K562 (cell line): ENCODE results near the gene PIK3R2. TPM values are rescaled to one million over a fixed set of nuclear protein-coding genes. Genes with fewer than 3 reads are reported as not detected.

Experiments used
- CBX3 ChIP-seq, 2 experiments: IDR thresholded peaks; 1 replicate in 1 of 2; 2 replicates in 1 of 2; pipeline ENCODE4 v1.6.1; 2012; ENCODE audit warnings: inconsistent platforms in 2 of 2, low read length in 2 of 2, borderline replicate concordance in 1 of 2, control low read depth in 1 of 2
- CHD1 ChIP-seq: fragments of 200-600 bp; sonication (generic); IDR thresholded peaks from one replicate; pipeline ENCODE4 v1.6.1; 2012; ENCODE audit warnings: mild to moderate bottlenecking, moderate library complexity, low read length, inconsistent platforms
- EP400 ChIP-seq: fragments of 450-650 bp; IDR thresholded peaks from 2 replicates; pipeline ENCODE4 v1.6.1; 2017; ENCODE audit warnings: antibody characterized with exemption, mild to moderate bottlenecking, moderate library complexity
- ESRRA ChIP-seq: fragments of 450-650 bp; IDR thresholded peaks from 2 replicates; pipeline ENCODE4 v1.6.1; 2014; ENCODE audit warnings: low read depth, mild to moderate bottlenecking, moderate library complexity, borderline replicate concordance
- FOS ChIP-seq: IDR thresholded peaks from 3 replicates; pipeline ENCODE4 v1.6.1; 2011; ENCODE audit not compliant: insufficient read length; ENCODE audit errors: extremely low read depth
- FOXP1 ChIP-seq: sonication (generic); formaldehyde crosslinking; IDR thresholded peaks from 2 replicates; pipeline ENCODE4 v1.8.0; 2022; ENCODE audit warnings: mild to moderate bottlenecking, missing genetic modification reagents
- HEY1 ChIP-seq: fragments of 250-450 bp; sonication (Bioruptor Pico); IDR thresholded peaks from 2 replicates; pipeline ENCODE4 v1.5.0; 2020; ENCODE audit warnings: mild to moderate bottlenecking, moderate library complexity, borderline replicate concordance
- HNRNPL ChIP-seq: fragments of 200-400 bp; formaldehyde crosslinking; IDR thresholded peaks from 2 replicates; pipeline ENCODE4 v1.6.1; 2017; ENCODE audit warnings: low read depth, mild to moderate bottlenecking, low read length
- MBD2 ChIP-seq: sonication (generic); IDR thresholded peaks from 2 replicates; pipeline ENCODE4 v1.6.1; 2016; ENCODE audit warnings: low read depth, borderline replicate concordance
- NBN ChIP-seq: fragments of 450-650 bp; IDR thresholded peaks from 2 replicates; pipeline ENCODE4 v1.6.1; 2016; ENCODE audit warnings: low read depth, mild to moderate bottlenecking
- NR4A1 ChIP-seq, 2 experiments: fragments of 250-450 bp in 1 of 2; fragments of 450-650 bp in 1 of 2; sonication (Bioruptor Pico) in 1 of 2; IDR thresholded peaks; 2 replicates each; pipeline versions ENCODE4 v1.4.0 to v1.6.1; 2016 to 2020; ENCODE audit warnings: mild to moderate bottlenecking in 2 of 2, missing compliant biosample characterization in 1 of 2, missing genetic modification characterization in 1 of 2, moderate library complexity in 1 of 2
- RBFOX2 ChIP-seq: fragments of 200-400 bp; formaldehyde crosslinking; IDR thresholded peaks from 2 replicates; pipeline ENCODE4 v1.6.1; 2017; ENCODE audit warnings: low read depth, mild to moderate bottlenecking, low read length, moderate library complexity
- SP1 ChIP-seq: sonication (generic); formaldehyde crosslinking; IDR thresholded peaks from 2 replicates; pipeline ENCODE4 v1.8.1; 2022; ENCODE audit warnings: mild to moderate bottlenecking, missing genetic modification reagents
- SUPT5H ChIP-seq: fragments of 450-650 bp; IDR thresholded peaks from 2 replicates; pipeline ENCODE4 v1.6.1; 2016
- TAF1 ChIP-seq: IDR thresholded peaks from 2 replicates; pipeline ENCODE4 v1.6.1; 2011; ENCODE audit warnings: mild to moderate bottlenecking, low read length, moderate library complexity; ENCODE audit not compliant: insufficient read depth, control insufficient read depth, severe bottlenecking; ENCODE audit errors: extremely low read depth
- ZNF12 ChIP-seq: sonication (generic); formaldehyde crosslinking; IDR thresholded peaks from 2 replicates; pipeline ENCODE4 v1.4.0; 2020; ENCODE audit warnings: mild to moderate bottlenecking, missing genetic modification reagents
- polyA plus RNA-seq, 8 experiments: library from polyadenylated mRNA; depleted of rRNA in 4 of 8; stranded (reverse) in 5 of 8; unstranded in 3 of 8; fragments of >200 nt; fragmentation: Nextera tagmentation in 2 of 8; fragmentation: Illumina TruSeq in 1 of 8; extraction: Ambion mirVana in 2 of 8; extraction: Trizol in 1 of 8; gene quantifications; 2 replicates each; pipeline versions ENCODE4 v1.2.1 to v1.2.3, GENCODE V29; 2011 to 2014; ENCODE audit warnings: inconsistent platforms in 1 of 8, missing spikeins in 1 of 8
- total RNA-seq, 7 experiments: library from RNA; depleted of rRNA in 6 of 7; stranded (reverse); fragments of >200 nt in 6 of 7; fragmentation: Illumina TruSeq in 2 of 7; extraction: Trizol in 2 of 7; gene quantifications; 2 replicates each; pipeline versions ENCODE4 v1.2.1 to v1.2.3, GENCODE V29; 2011 to 2021; ENCODE audit warnings: low replicate concordance in 1 of 7

PIK3R2 gene
- total and polyA plus RNA-seq, 9 of the 15 experiments (the other 6 are each of a cell fraction or from before 2014, with no cell fraction given), result 0.39 to 37.9 (median 5.3) TPM

DNA sequence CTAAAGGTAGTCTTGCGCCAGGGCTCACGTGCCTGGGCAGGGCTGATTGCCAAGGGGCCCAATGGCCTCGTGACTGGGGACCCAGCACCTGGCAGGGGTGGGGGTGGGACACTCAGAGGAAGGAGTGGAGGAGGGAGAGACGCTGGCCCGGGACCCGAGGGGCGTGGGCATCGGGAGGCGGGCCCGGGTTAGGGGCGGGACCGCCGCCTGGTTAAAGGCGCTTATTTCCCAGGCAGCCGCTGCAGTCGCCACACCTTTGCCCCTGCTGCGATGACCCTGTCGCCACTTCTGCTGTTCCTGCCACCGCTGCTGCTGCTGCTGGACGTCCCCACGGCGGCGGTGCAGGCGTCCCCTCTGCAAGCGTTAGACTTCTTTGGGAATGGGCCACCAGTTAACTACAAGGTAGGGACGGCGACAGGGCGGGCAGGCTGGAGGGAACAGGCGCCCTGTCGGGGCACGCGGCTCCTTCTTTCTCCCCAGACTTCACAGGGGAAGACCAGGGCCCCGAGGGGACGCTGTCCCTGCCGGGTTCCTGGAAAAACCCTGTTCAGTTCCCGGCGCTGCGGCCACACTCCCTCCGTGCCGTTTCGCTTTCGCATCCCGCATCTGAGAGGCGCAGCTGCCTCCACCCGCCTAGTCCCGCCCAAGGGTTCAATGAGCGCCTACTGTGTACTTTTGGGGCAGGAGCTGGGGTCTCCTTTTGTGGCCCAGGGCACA, 20.8 kb downstream of the PIK3R2 start, which contains the start of gene IFI30 (continued):
- TF ChIP-seq TAF1 (peak; percentile 76), NBN (0 out of 2 replicates have a peak, but pooled peaks have one; percentile 19), MBD2 (0 out of 2 replicates have a peak, but pooled peaks have one; percentile 15), RBFOX2 (peak; percentile 92), HEY1 (CRISPR knock-in tag) (no peak), CBX3 (IDR thresholded peaks at IDR 0.05; ENCODE audit: borderline replicate concordance in 1 of 2, low read length in 2 of 2) (no peak), HNRNPL (peak; percentile 82), ESRRA (peak; percentile 49; the same call in 1 of the 2 replicates), FOXP1 (CRISPR knock-in tag) (peak; percentile 31; the same call in 1 of the 2 replicates), SP1 (CRISPR knock-in tag) (peak; percentile 23; the same call in 1 of the 2 replicates), ZNF12 (CRISPR knock-in tag) (0 out of 2 replicates have a peak, but pooled peaks have one; percentile 1), EP400 (peak; percentile 44; the same call in 1 of the 2 replicates), FOS (no peak), SUPT5H (peak; percentile 85), CHD1 (peak; percentile 61), NR4A1 (CRISPR knock-in tag; IDR thresholded peaks at IDR 0.05) (no peak), NR4A1 (tag; IDR thresholded peaks at IDR 0.05) (no peak)
- TF ChIP-seq, all 486 proteins: peak for 82
